Gastroesophageal sphincter (tissue), 4 donors: ENCODE data around the gene VMAC. TPM values are rescaled to one million over a fixed set of nuclear protein-coding genes. Genes with fewer than 3 reads are reported as not detected.

Source experiments
- ATAC-seq: fragments of 150-250 bp; one replicate; pipeline ENCODE4 v1.9.1; 2016; ENCODE audit warnings: mild to moderate bottlenecking, moderate library complexity
- H3K27ac ChIP-seq, 4 donors: fragments of 200-600 bp; sonication (generic) in 3 of 4; 1 replicate in 3 of 4; 2 replicates in 1 of 4; pipeline ENCODE4 v1.5.1; 2016 to 2019
- H3K27me3 ChIP-seq: fragments of 200-600 bp; sonication (generic); one replicate; pipeline ENCODE4 v1.5.1; 2019
- H3K36me3 ChIP-seq, 2 donors: fragments of 200-600 bp; sonication (generic); one replicate each; pipeline ENCODE4 v1.5.1; 2019; ENCODE audit warnings: control low read depth in 1 of 2
- H3K4me1 ChIP-seq, 3 donors: fragments of 200-600 bp; sonication (generic); 1 replicate in 2 of 3; 2 replicates in 1 of 3; pipeline ENCODE4 v1.5.1; 2016 to 2019; ENCODE audit warnings: control low read depth in 2 of 3
- H3K4me3 ChIP-seq, 2 donors: fragments of 200-600 bp; sonication (generic); one replicate each; pipeline ENCODE4 v1.5.1; 2019; ENCODE audit warnings: mild to moderate bottlenecking in 1 of 2, moderate library complexity in 1 of 2
- H3K9me3 ChIP-seq, 3 donors: fragments of 200-600 bp; sonication (generic); one replicate each; pipeline ENCODE4 v1.5.1; 2017 to 2019; ENCODE audit warnings: control low read depth in 2 of 3
- EP300 ChIP-seq: sonication (generic); formaldehyde crosslinking; IDR thresholded peaks from one replicate; pipeline ENCODE4 v1.6.1; 2017; ENCODE audit warnings: antibody characterized with exemption, mild to moderate bottlenecking
- POLR2A ChIP-seq, 2 donors: fragments of 450-650 bp; IDR thresholded peaks; one replicate each; pipeline ENCODE4 v1.6.1; 2017; ENCODE audit warnings: antibody characterized with exemption in 2 of 2, mild to moderate bottlenecking in 2 of 2, moderate library complexity in 1 of 2
- POLR2AphosphoS5 ChIP-seq: sonication (generic); formaldehyde crosslinking; IDR thresholded peaks from one replicate; pipeline ENCODE4 v1.6.1; 2017; ENCODE audit warnings: antibody characterized with exemption
- WGBS, 2 donors: methylation state at CpG; one replicate each; pipeline ENCODE4 v1.1.5; 2018; ENCODE audit warnings: low coverage in 1 of 2; 5-methylcytosine and 5-hydroxymethylcytosine counted together
- total RNA-seq, 4 donors: library from RNA; depleted of rRNA; stranded (reverse); fragments of >200 nt; gene quantifications; one replicate each; pipeline ENCODE4 v1.1.0, GENCODE V29; 2016
- TF ChIP-seq, protein P1 (sequence below), 4 experiments: fragments of 200-600 bp in 2 of 4; fragments of 450-650 bp in 2 of 4; sonication (generic) in 1 of 4; IDR thresholded peaks; one replicate each; pipeline ENCODE4 v1.5.1; 2017 to 2019; ENCODE audit warnings: antibody characterized with exemption in 4 of 4, mild to moderate bottlenecking in 2 of 4, moderate library complexity in 2 of 4

The VMAC gene
- total RNA-seq, 4 donors from 2014 or later, result 5.0 to 9.3 (median 8.0) TPM

GRCh38 chr19:5956323-5956722, 51.7 kb downstream of the VMAC start:
- TF ChIP-seq POLR2A (IDR thresholded peaks at IDR 0.05) (no peak), POLR2AphosphoS5 (no peak), EP300 (no peak)
- TF ChIP-seq, protein P1, sequence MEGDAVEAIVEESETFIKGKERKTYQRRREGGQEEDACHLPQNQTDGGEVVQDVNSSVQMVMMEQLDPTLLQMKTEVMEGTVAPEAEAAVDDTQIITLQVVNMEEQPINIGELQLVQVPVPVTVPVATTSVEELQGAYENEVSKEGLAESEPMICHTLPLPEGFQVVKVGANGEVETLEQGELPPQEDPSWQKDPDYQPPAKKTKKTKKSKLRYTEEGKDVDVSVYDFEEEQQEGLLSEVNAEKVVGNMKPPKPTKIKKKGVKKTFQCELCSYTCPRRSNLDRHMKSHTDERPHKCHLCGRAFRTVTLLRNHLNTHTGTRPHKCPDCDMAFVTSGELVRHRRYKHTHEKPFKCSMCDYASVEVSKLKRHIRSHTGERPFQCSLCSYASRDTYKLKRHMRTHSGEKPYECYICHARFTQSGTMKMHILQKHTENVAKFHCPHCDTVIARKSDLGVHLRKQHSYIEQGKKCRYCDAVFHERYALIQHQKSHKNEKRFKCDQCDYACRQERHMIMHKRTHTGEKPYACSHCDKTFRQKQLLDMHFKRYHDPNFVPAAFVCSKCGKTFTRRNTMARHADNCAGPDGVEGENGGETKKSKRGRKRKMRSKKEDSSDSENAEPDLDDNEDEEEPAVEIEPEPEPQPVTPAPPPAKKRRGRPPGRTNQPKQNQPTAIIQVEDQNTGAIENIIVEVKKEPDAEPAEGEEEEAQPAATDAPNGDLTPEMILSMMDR (IDR thresholded peaks at IDR 0.05), result no peak

DNA sequence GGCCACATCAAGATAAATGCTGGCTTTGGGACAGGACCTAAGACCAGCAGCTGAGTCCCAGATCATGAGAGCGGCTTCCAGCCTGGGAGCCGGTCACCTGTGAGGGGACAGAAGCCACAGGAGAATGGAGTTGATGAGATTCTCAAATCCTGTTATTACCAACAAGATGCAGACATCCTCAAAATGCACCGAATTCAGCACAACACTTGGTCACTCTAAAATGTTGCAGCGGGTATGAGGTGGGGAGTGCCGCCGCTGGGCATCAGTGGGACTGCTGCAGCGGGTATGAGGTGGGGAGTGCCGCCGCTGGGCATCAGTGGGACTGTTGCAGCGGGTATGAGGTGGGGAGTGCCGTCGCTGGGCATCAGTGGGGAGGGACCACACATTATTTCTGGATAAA, 52.1 kb downstream of the VMAC start:
- Histone ChIP-seq H3K9me3 (no peaks in the 10 kb centered on the region), H3K4me1 (peaks cover 21 to 100% (median 64%) of the 10 kb centered on the region in 3 donors), H3K36me3 (peaks cover 0 to 4% of the 10 kb centered on the region in 2 donors), H3K27me3 (no peaks in the 10 kb centered on the region), H3K27ac (peak overlapping the region in 3 of 4 donors; percentile 76 to 86 (median 84)), H3K4me3 (no peak overlapping the region)
- ATAC-seq, result no peak
- TF ChIP-seq POLR2A (IDR thresholded peaks at IDR 0.05) (no peak), EP300 (no peak), POLR2AphosphoS5 (no peak)
- TF ChIP-seq, protein P1 (IDR thresholded peaks at IDR 0.05), result no peak
- WGBS, 2 donors, result 79% methylated on average over 7 of the region's 12 CpGs; no CpG with 5 or more reads in 1 of the 2 donors

More at GRCh38 chr19:5956323-5956722, 51.7 kb downstream of the VMAC start:
- no peaks in the 10 kb centered on the region for H3K9me3 ChIP-seq
- H3K4me1 ChIP-seq, result peaks cover 25 to 100% (median 64%) of the 10 kb centered on the region in 3 donors
- H3K27me3 ChIP-seq, result no peaks in the 10 kb centered on the region
- no peak overlapping the region for H3K4me3 ChIP-seq
- ATAC-seq, result no peak
- WGBS, 2 donors, result 34 to 43% methylated on average over 2 to 3 of the region's 3 CpGs
- H3K27ac ChIP-seq, result peak overlapping the region in 3 of 4 donors; percentile 76 to 86 (median 84)
- H3K36me3 ChIP-seq, result peaks cover 0 to 4% of the 10 kb centered on the region in 2 donors

- Histone ChIP-seq H3K4me1 (peaks cover 18 to 100% (median 64%) of the 10 kb centered on the region in 3 donors), H3K27me3 (no peaks in the 10 kb centered on the region), H3K27ac (peak overlapping the region in 3 of 4 donors; percentile 76 to 86 (median 84)), H3K9me3 (no peaks in the 10 kb centered on the region), H3K4me3 (no peak overlapping the region), H3K36me3 (peaks cover 0 to 4% of the 10 kb centered on the region in 2 donors)
- 40 to 61% methylated on average over 1 to 10 of the region's 10 CpGs for WGBS, 2 donors
- no peak for ATAC-seq
- TF ChIP-seq POLR2AphosphoS5, result no peak
- TF ChIP-seq EP300, result no peak
- TF ChIP-seq POLR2A (IDR thresholded peaks at IDR 0.05), result no peak
- TF ChIP-seq, protein P1 (IDR thresholded peaks at IDR 0.05), result no peak
Measured at GRCh38 chr19:5957170-5957569, 52.5 kb downstream of the VMAC start.

DNA sequence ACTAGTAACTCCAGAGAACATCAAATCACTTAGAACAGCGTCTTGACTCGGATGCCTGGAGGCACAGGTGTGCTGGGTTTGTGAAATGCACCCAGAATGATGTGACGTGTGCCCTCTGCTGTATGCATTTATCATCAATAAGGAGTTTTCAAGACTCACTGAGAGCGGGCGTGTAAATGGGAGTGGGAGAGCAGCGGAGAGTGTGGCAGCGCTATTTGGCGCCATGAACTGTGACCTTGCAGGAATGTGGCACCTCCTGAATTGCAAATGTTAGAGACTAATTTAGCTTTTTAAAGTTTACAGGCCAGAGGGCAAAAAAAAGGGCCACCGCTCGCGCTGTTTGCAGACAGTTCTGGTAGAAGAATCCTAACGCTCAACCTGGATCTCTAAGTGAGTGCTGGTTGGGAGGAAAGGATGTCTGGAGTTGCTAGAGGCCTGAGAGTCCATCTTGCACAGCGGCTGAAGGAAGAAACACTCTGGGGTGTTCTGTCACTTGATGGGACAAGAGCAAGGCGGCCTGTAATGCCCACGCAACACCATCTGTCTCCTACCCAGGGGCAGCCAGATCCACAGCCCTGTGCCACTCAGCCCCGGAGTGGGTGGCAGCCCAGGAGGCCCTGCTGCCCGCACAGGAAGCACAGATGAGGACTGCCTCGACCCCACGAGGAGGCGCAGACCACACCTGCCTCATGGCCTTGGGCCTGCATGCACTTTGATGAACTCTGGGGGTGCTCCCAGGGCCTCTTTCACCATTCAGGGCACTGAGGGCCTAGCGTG, 53.6 kb downstream of the VMAC start:
- peaks cover 9 to 100% (median 63%) of the 10 kb centered on the region in 3 donors for H3K4me1 ChIP-seq

More for the DNA sequence above, 53.6 kb downstream of the VMAC start:
- Histone ChIP-seq H3K4me3 (no peak overlapping the region), H3K36me3 (peaks cover 0 to 4% of the 10 kb centered on the region in 2 donors), H3K27me3 (no peaks in the 10 kb centered on the region), H3K27ac (peak overlapping the region in 3 of 4 donors; percentile 84 to 89 (median 86)), H3K9me3 (no peaks in the 10 kb centered on the region)
- no peak for ATAC-seq
- TF ChIP-seq POLR2A (IDR thresholded peaks at IDR 0.05), result no peak
- TF ChIP-seq POLR2AphosphoS5, result no peak
- TF ChIP-seq, protein P1 (IDR thresholded peaks at IDR 0.05), result no peak
- TF ChIP-seq EP300, result no peak
- WGBS, 2 donors, result 82 to 89% methylated on average over 11 of the region's 21 CpGs
